Muscle layer of duodenum (tissue), 2 donors: ENCODE data around the gene DMD.

Experiments
- H3K27ac ChIP-seq: one replicate; pipeline ENCODE4 v1.7.0; 2013; ENCODE audit warnings: mild to moderate bottlenecking, low read length
- H3K27me3 ChIP-seq: one replicate; pipeline ENCODE4 v1.7.0; 2013; ENCODE audit warnings: low read depth, mild to moderate bottlenecking, control low read depth, low read length
- H3K36me3 ChIP-seq, 2 donors: one replicate each; pipeline ENCODE4 v1.7.0; 2013; ENCODE audit warnings: low read length in 2 of 2, control low read depth in 1 of 2, mild to moderate bottlenecking in 1 of 2; ENCODE audit not compliant: insufficient read depth in 2 of 2, control insufficient read depth in 1 of 2
- H3K4me1 ChIP-seq, 2 donors: one replicate each; pipeline ENCODE4 v1.7.0; 2013; ENCODE audit warnings: low read length in 2 of 2, mild to moderate bottlenecking in 2 of 2, control low read depth in 1 of 2, moderate library complexity in 1 of 2; ENCODE audit not compliant: insufficient read depth in 2 of 2, control insufficient read depth in 1 of 2
- H3K4me3 ChIP-seq, 2 donors: one replicate each; pipeline ENCODE4 v1.7.0; 2013; ENCODE audit warnings: low read length in 2 of 2, low read depth in 1 of 2, mild to moderate bottlenecking in 1 of 2
- H3K9me3 ChIP-seq, 2 donors: one replicate each; pipeline ENCODE4 v1.7.0; 2013; ENCODE audit warnings: low read length in 2 of 2, control low read depth in 1 of 2, mild to moderate bottlenecking in 1 of 2; ENCODE audit not compliant: control insufficient read depth in 1 of 2
- donor health status: healthy.

The DMD gene

GRCh38 chrX:31708116-31708515, 1503.2 kb downstream of the DMD start:
- Histone ChIP-seq H3K36me3 (no peaks in the 10 kb centered on the region), H3K27me3 (no peaks in the 10 kb centered on the region), H3K9me3 (no peaks in the 10 kb centered on the region), H3K4me1 (no peaks in the 10 kb centered on the region), H3K4me3 (no peak overlapping the region), H3K27ac (no peak overlapping the region)

GRCh38 chrX:31706466-31706865, 1504.9 kb downstream of the DMD start:
- Histone ChIP-seq H3K9me3 (no peaks in the 10 kb centered on the region), H3K27ac (no peak overlapping the region), H3K4me3 (no peak overlapping the region), H3K27me3 (no peaks in the 10 kb centered on the region), H3K36me3 (no peaks in the 10 kb centered on the region), H3K4me1 (no peaks in the 10 kb centered on the region)

- H3K36me3 ChIP-seq = no peaks in the 10 kb centered on the region
- no peaks in the 10 kb centered on the region for H3K9me3 ChIP-seq
- no peak overlapping the region for H3K27ac ChIP-seq
- no peaks in the 10 kb centered on the region for H3K27me3 ChIP-seq
- H3K4me3 ChIP-seq = no peak overlapping the region
- no peaks in the 10 kb centered on the region for H3K4me1 ChIP-seq
These were observed 1505.5 kb downstream of the DMD start for GRCh38 chrX:31705816-31706215.

GRCh38 chrX:31704938-31705337, 1506.4 kb downstream of the DMD start:
- Histone ChIP-seq H3K4me1 (no peaks in the 10 kb centered on the region), H3K4me3 (no peak overlapping the region), H3K27ac (no peak overlapping the region), H3K27me3 (no peaks in the 10 kb centered on the region), H3K9me3 (no peaks in the 10 kb centered on the region), H3K36me3 (no peaks in the 10 kb centered on the region)

GRCh38 chrX:31702222-31702621, 1509.1 kb downstream of the DMD start:
- Histone ChIP-seq H3K27me3 (no peaks in the 10 kb centered on the region), H3K27ac (no peak overlapping the region), H3K9me3 (no peaks in the 10 kb centered on the region), H3K36me3 (no peaks in the 10 kb centered on the region), H3K4me3 (no peak overlapping the region), H3K4me1 (no peaks in the 10 kb centered on the region)

- H3K36me3 ChIP-seq = no peaks in the 10 kb centered on the region
- H3K27me3 ChIP-seq = no peaks in the 10 kb centered on the region
- no peaks in the 10 kb centered on the region for H3K4me1 ChIP-seq
- no peak overlapping the region for H3K27ac ChIP-seq
- no peaks in the 10 kb centered on the region for H3K9me3 ChIP-seq
- H3K4me3 ChIP-seq = no peak overlapping the region
These were observed 1513.9 kb downstream of the DMD start for GRCh38 chrX:31697294-31697916.

- H3K27me3 ChIP-seq = no peaks in the 10 kb centered on the region
- no peak overlapping the region for H3K27ac ChIP-seq
- no peaks in the 10 kb centered on the region for H3K9me3 ChIP-seq
These were observed 1531.5 kb downstream of the DMD start for GRCh38 chrX:31679861-31680260.

GRCh38 chrX:31670245-31670644, 1541.1 kb downstream of the DMD start:
- no peaks in the 10 kb centered on the region for H3K9me3 ChIP-seq

More at GRCh38 chrX:31679861-31680260, 1531.5 kb downstream of the DMD start:
- H3K4me3 ChIP-seq = no peak overlapping the region
- no peaks in the 10 kb centered on the region for H3K4me1 ChIP-seq
- H3K36me3 ChIP-seq = no peaks in the 10 kb centered on the region

GRCh38 chrX:31665454-31665853, 1545.9 kb downstream of the DMD start:
- Histone ChIP-seq H3K9me3 (no peaks in the 10 kb centered on the region), H3K27me3 (no peaks in the 10 kb centered on the region), H3K36me3 (no peaks in the 10 kb centered on the region), H3K27ac (no peak overlapping the region), H3K4me1 (no peaks in the 10 kb centered on the region), H3K4me3 (no peak overlapping the region)

More at GRCh38 chrX:31670245-31670644, 1541.1 kb downstream of the DMD start:
- Histone ChIP-seq H3K36me3 (no peaks in the 10 kb centered on the region), H3K4me3 (no peak overlapping the region), H3K27me3 (no peaks in the 10 kb centered on the region), H3K27ac (no peak overlapping the region), H3K4me1 (no peaks in the 10 kb centered on the region)

GRCh38 chrX:31663172-31663571, 1548.2 kb downstream of the DMD start:
- Histone ChIP-seq H3K9me3 (no peaks in the 10 kb centered on the region), H3K27me3 (no peaks in the 10 kb centered on the region), H3K36me3 (no peaks in the 10 kb centered on the region), H3K27ac (no peak overlapping the region), H3K4me3 (no peak overlapping the region), H3K4me1 (no peaks in the 10 kb centered on the region)

GRCh38 chrX:31661280-31661810, 1550.0 kb downstream of the DMD start:
- no peaks in the 10 kb centered on the region for H3K36me3 ChIP-seq
- H3K9me3 ChIP-seq = no peaks in the 10 kb centered on the region
- no peaks in the 10 kb centered on the region for H3K27me3 ChIP-seq
- no peak overlapping the region for H3K4me3 ChIP-seq
- no peaks in the 10 kb centered on the region for H3K4me1 ChIP-seq
- H3K27ac ChIP-seq = no peak overlapping the region

- no peaks in the 10 kb centered on the region for H3K27me3 ChIP-seq
- H3K36me3 ChIP-seq = no peaks in the 10 kb centered on the region
- no peak overlapping the region for H3K27ac ChIP-seq
- no peaks in the 10 kb centered on the region for H3K4me1 ChIP-seq
- H3K4me3 ChIP-seq = no peak overlapping the region
- H3K9me3 ChIP-seq = no peaks in the 10 kb centered on the region
These were observed 1553.0 kb downstream of the DMD start for GRCh38 chrX:31658360-31658759.
